ENCODE results near the gene MBOAT2. TPM values are rescaled to one million over a fixed set of nuclear protein-coding genes. Genes with fewer than 3 reads are reported as not detected.

Gene MBOAT2
- total RNA-seq, 2 donors from 2014 or later, result 6.7 to 13.5 TPM

GRCh38 chr2:9037166-9037565 is 33.7 kb upstream of the MBOAT2 start:
- Histone ChIP-seq H3K27ac (no peak overlapping the region), H3K9me3 (no peaks in the 10 kb centered on the region), H3K36me3 (replicated peaks in 1 of 2; ENCODE audit: insufficient read depth in 1 of 2, low read depth in 2 of 2) (no peaks in the 10 kb centered on the region), H3K4me1 (peaks cover 8% of the 10 kb centered on the region), H3K27me3 (no peaks in the 10 kb centered on the region), H3K4me3 (no peak overlapping the region)
- 17 to 72% methylated on average over 1 of the region's 1 CpG for WGBS, 2 donors
- no peak for ATAC-seq
- intact Hi-C loops (cut with DNase I), result no loop called here
- no peak for DNase-seq
- TF ChIP-seq, protein P1, sequence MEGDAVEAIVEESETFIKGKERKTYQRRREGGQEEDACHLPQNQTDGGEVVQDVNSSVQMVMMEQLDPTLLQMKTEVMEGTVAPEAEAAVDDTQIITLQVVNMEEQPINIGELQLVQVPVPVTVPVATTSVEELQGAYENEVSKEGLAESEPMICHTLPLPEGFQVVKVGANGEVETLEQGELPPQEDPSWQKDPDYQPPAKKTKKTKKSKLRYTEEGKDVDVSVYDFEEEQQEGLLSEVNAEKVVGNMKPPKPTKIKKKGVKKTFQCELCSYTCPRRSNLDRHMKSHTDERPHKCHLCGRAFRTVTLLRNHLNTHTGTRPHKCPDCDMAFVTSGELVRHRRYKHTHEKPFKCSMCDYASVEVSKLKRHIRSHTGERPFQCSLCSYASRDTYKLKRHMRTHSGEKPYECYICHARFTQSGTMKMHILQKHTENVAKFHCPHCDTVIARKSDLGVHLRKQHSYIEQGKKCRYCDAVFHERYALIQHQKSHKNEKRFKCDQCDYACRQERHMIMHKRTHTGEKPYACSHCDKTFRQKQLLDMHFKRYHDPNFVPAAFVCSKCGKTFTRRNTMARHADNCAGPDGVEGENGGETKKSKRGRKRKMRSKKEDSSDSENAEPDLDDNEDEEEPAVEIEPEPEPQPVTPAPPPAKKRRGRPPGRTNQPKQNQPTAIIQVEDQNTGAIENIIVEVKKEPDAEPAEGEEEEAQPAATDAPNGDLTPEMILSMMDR (IDR thresholded peaks at IDR 0.05), result no peak
- TF ChIP-seq POLR2A (IDR thresholded peaks at IDR 0.05), result no peak

DNA sequence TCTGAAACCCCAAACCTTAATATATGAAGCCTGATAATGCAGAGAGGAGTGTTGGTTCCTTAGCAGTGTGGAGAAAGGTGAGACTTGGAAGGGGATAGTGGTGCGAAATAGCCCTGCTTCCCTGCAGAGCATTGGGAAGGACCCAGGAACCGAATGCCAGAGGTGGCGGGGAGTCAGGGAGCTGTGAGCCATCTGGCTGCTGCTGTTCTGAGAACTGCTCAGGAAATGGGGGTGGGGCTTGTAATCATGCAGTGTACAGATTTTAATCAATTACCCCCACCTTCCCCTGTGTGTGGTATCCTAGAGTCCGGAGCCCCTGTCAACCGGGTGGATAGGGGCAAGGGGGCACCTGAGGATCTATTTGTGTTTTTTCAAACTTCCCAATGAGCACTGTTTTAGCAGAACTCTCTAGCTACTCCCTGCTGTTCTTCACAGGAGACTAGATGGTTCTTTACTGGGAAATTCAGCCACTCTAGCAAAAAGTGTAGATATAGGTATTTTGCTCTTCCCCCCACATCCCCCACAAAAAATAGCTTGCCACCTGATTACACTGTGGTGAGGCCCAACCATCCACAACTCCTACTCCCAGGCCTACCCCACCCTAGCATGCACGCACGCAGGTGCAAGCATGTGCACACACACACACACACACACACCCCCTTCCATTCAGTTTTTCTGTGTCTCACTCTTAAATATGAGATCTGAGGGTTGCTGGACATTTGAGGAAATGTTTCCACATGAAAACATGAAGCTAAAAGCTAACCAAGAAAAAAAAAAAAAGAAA is 30.1 kb upstream of the MBOAT2 start:
- Histone ChIP-seq H3K9me3 (no peaks in the 10 kb centered on the region), H3K27me3 (no peaks in the 10 kb centered on the region), H3K4me3 (no peak overlapping the region), H3K27ac (no peak overlapping the region), H3K36me3 (replicated peaks in 1 of 2; ENCODE audit: insufficient read depth in 1 of 2, low read depth in 2 of 2) (no peaks in the 10 kb centered on the region), H3K4me1 (peaks cover 9% of the 10 kb centered on the region)
- intact Hi-C loops (cut with DNase I), result no loop called here
- 86 to 88% methylated on average over 7 of the region's 7 CpGs for WGBS, 2 donors
- DNase-seq (no peak), ATAC-seq (no peak)
- TF ChIP-seq POLR2A (IDR thresholded peaks at IDR 0.05), result no peak
- TF ChIP-seq, protein P1 (IDR thresholded peaks at IDR 0.05), result no peak

GRCh38 chr2:9032536-9033255 is 29.2 kb upstream of the MBOAT2 start:
- peaks cover 9% of the 10 kb centered on the region for H3K4me1 ChIP-seq
- ATAC-seq (no peak), DNase-seq (no peak)
- WGBS, 2 donors, result 39% methylated on average over 3 of the region's 3 CpGs
- H3K27ac ChIP-seq, result no peak overlapping the region
- no peaks in the 10 kb centered on the region for H3K36me3 ChIP-seq (replicated peaks in 1 of 2; ENCODE audit: insufficient read depth in 1 of 2, low read depth in 2 of 2)
- H3K9me3 ChIP-seq, result no peaks in the 10 kb centered on the region
- no peaks in the 10 kb centered on the region for H3K27me3 ChIP-seq
- TF ChIP-seq POLR2A (IDR thresholded peaks at IDR 0.05), result no peak
- TF ChIP-seq, protein P1 (IDR thresholded peaks at IDR 0.05), result no peak
- no peak overlapping the region for H3K4me3 ChIP-seq
- intact Hi-C loops (cut with DNase I), result no loop called here

DNA sequence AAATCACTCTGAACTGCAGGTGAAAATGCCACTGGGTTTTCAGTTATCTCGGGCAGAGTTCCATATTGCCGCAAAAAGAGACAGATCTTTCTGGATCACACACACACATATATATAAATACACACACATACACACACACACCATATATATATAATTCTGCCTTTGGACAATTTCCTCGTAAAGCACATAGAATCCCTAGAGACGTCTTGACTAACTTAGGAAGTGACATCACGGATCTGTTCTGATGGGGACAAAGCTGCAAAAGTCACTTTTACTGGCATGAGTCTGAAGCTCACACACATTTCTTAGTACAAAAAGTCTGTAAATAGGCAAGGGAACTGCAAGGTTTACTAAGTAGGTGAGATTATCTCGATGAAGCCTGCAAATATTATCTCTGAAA is 28.6 kb upstream of the MBOAT2 start:
- Histone ChIP-seq H3K9me3 (no peaks in the 10 kb centered on the region), H3K27me3 (no peaks in the 10 kb centered on the region), H3K36me3 (replicated peaks in 1 of 2; ENCODE audit: insufficient read depth in 1 of 2, low read depth in 2 of 2) (no peaks in the 10 kb centered on the region), H3K4me1 (peaks cover 9% of the 10 kb centered on the region), H3K27ac (no peak overlapping the region), H3K4me3 (no peak overlapping the region)
- TF ChIP-seq, protein P1 (IDR thresholded peaks at IDR 0.05), result no peak
- no peak for TF ChIP-seq POLR2A (IDR thresholded peaks at IDR 0.05)
- intact Hi-C loops (cut with DNase I), result no loop called here
- WGBS, 2 donors, result 60 to 72% methylated on average over 6 of the region's 6 CpGs
- no peak for DNase-seq
- no peak for ATAC-seq

All from body of pancreas (tissue), 4 donors.